Measurements from ENCODE around the gene NHP2. TPM values are rescaled to one million over a fixed set of nuclear protein-coding genes. Genes with fewer than 3 reads are reported as not detected.
"Not testable (repeated sequence)": the region's sequence is repeated elsewhere in the genome, so short reads cannot be mapped to it uniquely, and the experiment has no call there.

NHP2 gene
- total and polyA plus RNA-seq, 4 experiments from 2014 or later, result 64.1 to 250 (median 139) TPM

GRCh38 chr5:178136990-178137389 is 16.7 kb downstream of the NHP2 start:
- no peak for DNase-seq
- intact Hi-C loops (cut with micrococcal nuclease), result no loop called here
- H3K27ac Mint-ChIP-seq, result peak overlapping the region in 2 of 7 donors; percentile 49 to 74

GRCh38 chr5:178131446-178131996 is 22.2 kb downstream of the NHP2 start:
- H3K36me3 Mint-ChIP-seq, result peaks cover under 1 to 18% of the 10 kb centered on the region in 2 donors
- Histone ChIP-seq H3K36me3 (ENCODE audit: insufficient read depth, low read length) (peaks cover 12% of the 10 kb centered on the region), H3K4me1 (ENCODE audit: insufficient read depth, low read length) (peaks cover 8% of the 10 kb centered on the region), H3K4me3 (ENCODE audit: low read length in 2 of 2) (peak overlapping the region; percentile 69), H3K27ac (ENCODE audit: low read depth, low read length) (peak overlapping the region; percentile 70), H3K27me3 (ENCODE audit: insufficient read depth, low read length) (no peaks in the 10 kb centered on the region), H3K9me3 (ENCODE audit: control insufficient read depth in 1 of 2, low read length in 2 of 2) (no peaks in the 10 kb centered on the region)
- POLR2A ChIA-PET (ENCODE audit: partially characterized antibody), result interaction anchor here (0.7 to 2.0 kb wide), 11 partner anchors 9 to 22 kb away, joined by 3 to 20 read pairs (median 4); partner anchors contain the start of gene NHP2
- no peaks in the 10 kb centered on the region for H3K27me3 Mint-ChIP-seq
- H3K9me3 Mint-ChIP-seq, result no peaks in the 10 kb centered on the region
- CTCF ChIA-PET (ENCODE audit: partially characterized antibody), result interaction anchor here (1.1 to 3.2 kb wide), 3 partner anchors 10 to 56 kb away, joined by 3 to 12 read pairs (median 4); no protein-coding TSS in a partner anchor
- H3K4me1 Mint-ChIP-seq, result peaks cover 18 to 34% (median 25%) of the 10 kb centered on the region in 4 donors
- H3K4me3 Mint-ChIP-seq, result peak overlapping the region; percentile 84 to 93 (median 90)
- no peak for DNase-seq
- intact Hi-C loops (cut with micrococcal nuclease), result loop anchor here (1.0 kb wide), 1 partner anchor 22 kb away; the partner anchor contains the start of gene NHP2
- peak overlapping the region; percentile 69 to 96 (median 92) for H3K27ac Mint-ChIP-seq

More at GRCh38 chr5:178136990-178137389, 16.7 kb downstream of the NHP2 start:
- peaks cover under 1% of the 10 kb centered on the region for H3K4me1 ChIP-seq (ENCODE audit: insufficient read depth, low read length)
- no peaks in the 10 kb centered on the region for H3K27me3 ChIP-seq (ENCODE audit: insufficient read depth, low read length)
- peaks cover 12% of the 10 kb centered on the region for H3K36me3 ChIP-seq (ENCODE audit: insufficient read depth, low read length)
- ChIA-PET POLR2A (ENCODE audit: partially characterized antibody) (no interaction called here), CTCF (ENCODE audit: partially characterized antibody) (interaction anchor here (1.0 to 4.6 kb wide), 3 partner anchors 16 to 61 kb away, joined by 3 to 25 read pairs (median 5); no protein-coding TSS in a partner anchor)
- H3K36me3 Mint-ChIP-seq, result peaks cover 14 to 35% of the 10 kb centered on the region in 2 donors
- H3K9me3 Mint-ChIP-seq, result no peaks in the 10 kb centered on the region
- no peak overlapping the region for H3K4me3 ChIP-seq (ENCODE audit: low read length in 2 of 2)
- no peaks in the 10 kb centered on the region for H3K9me3 ChIP-seq (ENCODE audit: control insufficient read depth in 1 of 2, low read length in 2 of 2)
- H3K27ac ChIP-seq (ENCODE audit: low read depth, low read length), result no peak overlapping the region
- H3K27me3 Mint-ChIP-seq, result no peaks in the 10 kb centered on the region
- H3K4me3 Mint-ChIP-seq, result peak overlapping the region in 1 of 8 donors; percentile 36
- H3K4me1 Mint-ChIP-seq, result peaks cover 17 to 27% (median 20%) of the 10 kb centered on the region in 4 donors

GRCh38 chr5:178130576-178131445 is 22.9 kb downstream of the NHP2 start, which contains the start of gene RMND5B:
RMND5B (plus strand) TSS chr5:178131014; CDS start chr5:178138120, 7,106 bp downstream.
- CTCF ChIA-PET (ENCODE audit: partially characterized antibody), result interaction anchor here (1.3 to 3.2 kb wide), 3 partner anchors 10 to 55 kb away, joined by 3 to 12 read pairs (median 3); no protein-coding TSS in a partner anchor

GRCh38 chr5:178130234-178130575 is 23.5 kb downstream of the NHP2 start:
- not testable (repeated sequence) for H3K36me3 ChIP-seq (ENCODE audit: insufficient read depth, low read length)

More at GRCh38 chr5:178130576-178131445, 22.9 kb downstream of the NHP2 start, which contains the start of gene RMND5B:
- H3K27me3 Mint-ChIP-seq, result no peaks in the 10 kb centered on the region
- H3K4me3 Mint-ChIP-seq, result peak within 1 kb of the TSS; percentile 84 to 93 (median 90)
- H3K27ac Mint-ChIP-seq, result peak within 1 kb of the TSS; percentile 70 to 96 (median 92)
- Histone ChIP-seq H3K4me1 (ENCODE audit: insufficient read depth, low read length) (peaks cover 8% of the 10 kb centered on the region), H3K27me3 (ENCODE audit: insufficient read depth, low read length) (no peaks in the 10 kb centered on the region), H3K9me3 (ENCODE audit: control insufficient read depth in 1 of 2, low read length in 2 of 2) (no peaks in the 10 kb centered on the region), H3K36me3 (ENCODE audit: insufficient read depth, low read length) (peaks cover 6% of the 10 kb centered on the region), H3K4me3 (ENCODE audit: low read length in 2 of 2) (peak within 1 kb of the TSS; percentile 69), H3K27ac (ENCODE audit: low read depth, low read length) (peak within 1 kb of the TSS; percentile 70)
- peaks cover 17 to 31% (median 24%) of the 10 kb centered on the region in 4 donors for H3K4me1 Mint-ChIP-seq
- H3K9me3 Mint-ChIP-seq, result no peaks in the 10 kb centered on the region
- DNase-seq, result peak; percentile 78 to 82 (median 79)
- H3K36me3 Mint-ChIP-seq, result peaks cover 0 to 16% of the 10 kb centered on the region in 2 donors
- POLR2A ChIA-PET (ENCODE audit: partially characterized antibody), result interaction anchor here (0.7 to 2.0 kb wide), 10 partner anchors 8 to 23 kb away, joined by 3 to 20 read pairs (median 4); partner anchors contain the start of gene NHP2
- intact Hi-C loops (cut with micrococcal nuclease), result loop anchor here (1.0 kb wide), 3 partner anchors 10 to 22 kb away; partner anchors contain the start of genes N4BP3 and NHP2

GRCh38 chr5:178129296-178129695 is 24.4 kb downstream of the NHP2 start:
- no peaks in the 10 kb centered on the region for H3K27me3 ChIP-seq (ENCODE audit: insufficient read depth, low read length)
- intact Hi-C loops (cut with micrococcal nuclease), result no loop called here
- no peaks in the 10 kb centered on the region for H3K9me3 ChIP-seq (ENCODE audit: control insufficient read depth in 1 of 2, low read length in 2 of 2)
- no peaks in the 10 kb centered on the region for H3K9me3 Mint-ChIP-seq
- H3K4me3 ChIP-seq (ENCODE audit: low read length in 2 of 2), result no peak overlapping the region
- CTCF ChIA-PET (ENCODE audit: partially characterized antibody), result interaction anchor here (3.2 kb wide), 1 partner anchor 8 kb away, joined by 12 read pairs; no protein-coding TSS in a partner anchor
- peaks cover 0 to 6% of the 10 kb centered on the region in 2 donors for H3K36me3 Mint-ChIP-seq
- H3K27ac Mint-ChIP-seq, result peak overlapping the region in 3 of 7 donors; percentile 41 to 69 (median 42)
- no peaks in the 10 kb centered on the region for H3K27me3 Mint-ChIP-seq
- H3K27ac ChIP-seq (ENCODE audit: low read depth, low read length), result no peak overlapping the region
- peaks cover 12 to 25% (median 17%) of the 10 kb centered on the region in 4 donors for H3K4me1 Mint-ChIP-seq
- peak overlapping the region in 4 of 8 donors; percentile 15 to 41 (median 26) for H3K4me3 Mint-ChIP-seq
- POLR2A ChIA-PET (ENCODE audit: partially characterized antibody), result interaction anchor here (1.2 to 1.7 kb wide), 3 partner anchors 9 to 75 kb away, joined by 3 to 6 read pairs (median 6); partner anchors contain the start of genes HNRNPAB and NHP2
- no peaks in the 10 kb centered on the region for H3K36me3 ChIP-seq (ENCODE audit: insufficient read depth, low read length)
- H3K4me1 ChIP-seq (ENCODE audit: insufficient read depth, low read length), result peaks cover 8% of the 10 kb centered on the region
- no peak for DNase-seq

More at GRCh38 chr5:178130234-178130575, 23.5 kb downstream of the NHP2 start:
- Histone ChIP-seq H3K27ac (ENCODE audit: low read depth, low read length) (peak overlapping the region; percentile 70), H3K4me3 (ENCODE audit: low read length in 2 of 2) (peak overlapping the region in 1 of 2 donors; percentile 69)
- H3K27me3 Mint-ChIP-seq; H3K9me3 Mint-ChIP-seq; H3K4me1 ChIP-seq (ENCODE audit: insufficient read depth, low read length); H3K9me3 ChIP-seq (ENCODE audit: control insufficient read depth in 1 of 2, low read length in 2 of 2); H3K36me3 Mint-ChIP-seq; H3K27me3 ChIP-seq (ENCODE audit: insufficient read depth, low read length): not testable (repeated sequence)
- ChIA-PET POLR2A (ENCODE audit: partially characterized antibody) (interaction anchor here (0.6 to 1.7 kb wide), 5 partner anchors 9 to 74 kb away, joined by 3 to 6 read pairs (median 6); partner anchors contain the start of genes HNRNPAB and NHP2), CTCF (ENCODE audit: partially characterized antibody) (interaction anchor here (1.4 to 3.2 kb wide), 2 partner anchors 9 to 14 kb away, joined by 3 to 12 read pairs; no protein-coding TSS in a partner anchor)
- Mint-ChIP-seq H3K4me1 (peaks cover 14 to 25% (median 20%) of the 10 kb centered on the region in 4 donors), H3K4me3 (peak overlapping the region; percentile 69 to 82 (median 74)), H3K27ac (peak overlapping the region in 6 of 7 donors; percentile 19 to 82 (median 70))
- intact Hi-C loops (cut with micrococcal nuclease), result loop anchor here (1.0 kb wide), 2 partner anchors 9 to 17 kb away; partner anchors contain the start of gene N4BP3
- DNase-seq, result peak in 1 of 5 donors; percentile 14

- H3K9me3 ChIP-seq (ENCODE audit: control insufficient read depth in 1 of 2, low read length in 2 of 2); H3K27me3 Mint-ChIP-seq; intact Hi-C loops (cut with micrococcal nuclease); H3K4me1 ChIP-seq (ENCODE audit: insufficient read depth, low read length); H3K27me3 ChIP-seq (ENCODE audit: insufficient read depth, low read length); POLR2A ChIA-PET (ENCODE audit: partially characterized antibody); H3K9me3 Mint-ChIP-seq; DNase-seq; H3K36me3 ChIP-seq (ENCODE audit: insufficient read depth, low read length); H3K27ac ChIP-seq (ENCODE audit: low read depth, low read length); H3K36me3 Mint-ChIP-seq; H3K4me3 ChIP-seq (ENCODE audit: low read length in 2 of 2): not testable (repeated sequence)
- H3K4me3 Mint-ChIP-seq, result peak overlapping the region in 1 of 8 donors; percentile 35
- CTCF ChIA-PET (ENCODE audit: partially characterized antibody), result interaction anchor here (0.9 kb wide), 1 partner anchor 51 kb away, joined by 3 read pairs; no protein-coding TSS in a partner anchor
- peak overlapping the region in 1 of 7 donors; percentile 30 for H3K27ac Mint-ChIP-seq
- H3K4me1 Mint-ChIP-seq, result peaks cover 8 to 19% (median 13%) of the 10 kb centered on the region in 4 donors
These were observed 26.2 kb downstream of the NHP2 start for GRCh38 chr5:178127300-178128009.
